CD4-positive, alpha-beta T cell treated with Interleukin-15 for 1 hour (primary cell): ENCODE results near the gene LRRN1.
"Not testable (repeated sequence)": the region's sequence is repeated elsewhere in the genome, so short reads cannot be mapped to it uniquely, and the experiment has no call there.

Experiments
- DNase-seq: peaks from one replicate; pipeline ENCODE4 v3.0.0-alpha.2; 2020

LRRN1 gene

DNA sequence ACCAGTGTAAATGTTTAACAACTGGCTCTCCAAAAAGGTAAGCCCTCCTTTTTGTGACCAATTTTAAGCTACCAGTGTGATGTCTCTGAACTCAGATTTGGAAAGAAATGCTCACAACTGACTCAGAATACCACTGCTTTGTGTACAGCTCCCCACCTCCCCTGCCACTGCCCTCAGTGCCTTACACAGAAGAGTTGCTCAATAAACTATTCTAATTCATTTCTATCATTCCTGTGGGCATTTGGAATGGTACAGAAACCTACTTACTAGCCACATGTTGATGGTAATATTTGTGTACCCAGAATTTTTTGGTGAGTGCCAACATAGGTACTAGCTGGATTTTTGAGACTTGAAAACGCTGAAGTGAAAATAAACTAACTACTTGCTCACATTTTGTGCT, 16.0 kb downstream of the LRRN1 start:
- DNase-seq = no peak

DNA sequence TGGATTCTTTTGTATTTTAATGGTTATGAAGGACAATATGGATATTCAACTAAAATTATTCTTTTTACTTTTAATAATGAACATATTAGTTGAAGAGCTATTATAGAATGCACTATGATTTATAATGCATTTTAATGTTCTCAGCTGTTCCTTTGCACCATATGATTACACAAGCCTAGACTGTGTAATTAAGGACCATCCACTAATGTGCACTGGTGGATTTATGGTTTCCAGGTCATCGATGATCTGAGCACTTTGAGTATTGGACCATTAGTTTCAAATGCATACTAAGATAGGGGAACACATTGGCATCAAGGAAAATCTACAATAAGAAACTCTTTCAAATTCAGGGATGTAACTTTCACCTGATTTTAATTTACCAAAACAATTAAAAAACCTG, 16.8 kb downstream of the LRRN1 start:
- no peak for DNase-seq

DNA sequence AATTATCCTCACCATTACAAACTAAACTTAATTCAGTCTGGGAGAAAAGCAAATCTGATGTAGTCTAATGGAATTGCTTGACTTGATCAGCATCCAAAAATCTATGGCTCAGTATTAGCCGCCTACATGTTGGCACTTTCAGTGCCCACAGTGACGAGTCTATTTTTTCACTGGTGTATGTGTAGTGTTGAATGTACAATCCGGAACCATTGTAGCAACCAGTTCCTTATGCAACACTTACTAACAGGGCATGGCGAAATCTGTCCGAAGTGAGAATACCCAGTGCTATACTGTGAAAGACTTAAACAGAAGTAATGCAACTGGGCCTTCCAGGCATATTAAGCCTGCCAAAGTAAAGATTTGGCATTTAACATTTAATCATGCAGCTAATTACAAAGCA, 18.6 kb downstream of the LRRN1 start:
- DNase-seq = peak; percentile 24

DNA sequence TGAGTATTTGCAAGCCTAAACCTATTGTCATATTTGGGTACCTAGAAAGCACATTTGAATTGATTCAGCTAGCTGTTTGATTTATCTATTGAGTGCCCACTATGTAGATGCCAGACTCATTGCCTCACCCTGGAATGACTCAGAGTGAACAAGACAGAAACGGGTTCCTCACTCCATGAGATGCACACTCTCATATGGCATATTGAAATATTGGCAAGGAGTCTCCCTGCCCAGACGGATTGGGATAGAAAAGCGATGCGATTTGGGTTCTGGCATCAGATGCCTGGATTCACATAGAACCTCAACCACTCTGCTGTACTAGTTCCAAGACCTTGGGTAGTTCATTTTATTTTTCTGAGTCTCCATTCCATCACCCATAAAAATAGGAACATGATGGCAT, 22.5 kb downstream of the LRRN1 start:
- DNase-seq = no peak

DNA sequence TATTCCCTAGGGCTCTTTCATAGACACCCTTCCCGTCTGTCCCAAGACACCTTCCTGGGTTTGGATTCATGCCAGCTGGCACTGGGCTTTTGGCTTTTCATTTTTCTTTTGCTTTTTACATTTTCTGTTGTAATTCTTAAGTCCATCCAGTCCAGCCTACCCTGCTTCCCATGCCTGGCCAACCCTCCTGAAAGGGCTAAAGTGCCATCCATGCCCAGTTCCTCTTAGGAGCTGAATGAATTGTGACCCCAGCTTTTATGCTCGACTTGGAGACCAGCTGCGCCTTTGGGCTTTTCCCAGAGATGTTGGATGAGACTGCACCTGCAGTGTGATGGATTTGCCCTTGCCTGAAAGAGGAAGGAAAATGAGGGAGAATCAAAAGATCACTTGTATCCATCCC, 25.8 kb downstream of the LRRN1 start:
- no peak for DNase-seq

DNA sequence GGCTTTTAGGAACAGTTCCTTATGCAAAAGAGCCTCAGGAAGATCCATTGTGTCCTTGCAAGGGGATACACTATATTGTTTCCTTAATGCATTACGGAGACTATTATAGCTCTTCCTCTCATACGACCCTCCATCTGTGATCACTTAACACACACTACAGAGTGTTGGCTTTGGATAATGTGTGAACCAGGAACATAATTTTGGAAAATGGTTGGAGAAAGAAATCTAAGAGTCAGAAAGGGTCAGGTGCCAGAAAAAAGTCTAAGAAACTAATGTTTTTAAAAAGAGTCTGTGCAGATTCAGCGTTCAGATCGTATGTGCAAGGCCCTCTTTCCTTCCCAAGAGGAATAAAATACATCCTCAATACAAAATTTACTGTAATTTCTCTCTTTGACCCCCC, 27.3 kb downstream of the LRRN1 start:
- no peak for DNase-seq

DNA sequence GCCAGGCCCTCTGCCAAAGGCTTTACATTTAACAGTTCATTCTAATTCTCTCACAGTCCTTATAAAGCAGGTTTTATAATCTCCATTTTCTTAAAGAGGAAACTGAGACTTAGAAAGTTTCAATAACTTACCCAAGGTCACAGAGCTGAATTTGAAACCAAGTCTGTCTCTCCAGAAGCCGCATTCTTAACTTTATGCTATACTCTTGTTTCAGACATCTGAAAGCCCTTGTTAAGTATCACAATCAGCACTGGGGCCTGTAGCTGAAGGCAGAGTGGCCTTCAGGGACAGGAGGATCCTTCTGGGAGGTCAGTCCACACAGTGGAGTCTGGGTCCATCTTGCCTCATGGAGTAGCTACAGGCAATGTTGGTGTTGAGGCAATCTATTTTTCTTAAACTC, 27.9 kb downstream of the LRRN1 start:
- DNase-seq = no peak

DNA sequence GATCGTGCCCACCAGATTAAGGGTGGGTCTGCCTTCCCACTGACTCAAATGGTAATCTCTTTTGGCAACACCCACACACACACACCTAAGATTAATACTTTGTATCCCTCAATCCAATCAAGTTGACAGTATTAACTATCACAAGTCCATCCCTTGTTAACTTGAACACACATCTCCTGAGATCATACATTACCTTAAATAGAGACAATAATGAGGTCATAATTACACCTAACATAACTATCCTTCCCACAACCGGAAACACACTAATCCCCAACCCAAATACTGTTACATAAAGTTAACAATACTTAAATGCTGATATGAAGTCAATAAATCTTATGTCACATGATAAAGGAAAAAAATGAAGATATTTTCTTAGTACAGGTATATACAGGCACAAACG, 29.2 kb downstream of the LRRN1 start:
- not testable (repeated sequence) for DNase-seq

DNA sequence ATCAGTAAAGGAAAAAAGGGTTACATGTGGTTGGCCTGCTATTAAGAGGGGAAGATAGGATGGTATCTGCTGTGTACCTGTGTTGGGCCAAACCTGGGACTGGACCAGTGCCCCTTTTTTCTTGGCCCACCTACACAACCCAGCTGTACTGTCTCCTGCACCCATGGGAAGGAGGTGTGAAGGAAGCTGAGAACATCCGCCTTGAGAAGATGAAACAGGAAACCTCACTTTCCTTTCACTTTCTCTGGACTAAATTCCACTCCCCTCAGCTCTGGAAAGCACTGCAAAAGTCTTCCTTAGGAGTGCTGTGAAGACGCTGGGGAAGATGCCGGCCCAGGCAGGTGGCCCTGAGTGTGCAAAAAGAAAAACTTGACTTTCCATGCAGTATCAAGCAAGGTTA, 37.6 kb downstream of the LRRN1 start:
- DNase-seq = no peak

DNA sequence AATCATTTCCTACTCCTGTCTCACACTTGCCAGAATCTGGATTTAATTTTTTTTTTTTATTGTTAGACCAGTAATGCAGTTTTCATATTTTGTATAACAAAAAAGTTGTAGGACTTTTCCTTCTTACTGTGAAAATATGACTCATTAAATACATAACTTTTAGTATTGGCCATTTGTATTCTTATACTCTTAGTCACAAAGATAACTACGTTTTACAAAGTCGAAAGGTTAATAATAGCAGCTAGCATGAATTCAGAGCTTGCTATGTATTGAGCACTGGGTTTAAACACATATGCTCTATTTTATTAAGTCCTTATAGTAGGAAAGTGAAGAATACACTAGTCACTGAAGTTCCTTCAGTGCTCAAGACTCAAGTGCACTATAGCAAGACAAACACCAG, 43.1 kb downstream of the LRRN1 start:
- no peak for DNase-seq

DNA sequence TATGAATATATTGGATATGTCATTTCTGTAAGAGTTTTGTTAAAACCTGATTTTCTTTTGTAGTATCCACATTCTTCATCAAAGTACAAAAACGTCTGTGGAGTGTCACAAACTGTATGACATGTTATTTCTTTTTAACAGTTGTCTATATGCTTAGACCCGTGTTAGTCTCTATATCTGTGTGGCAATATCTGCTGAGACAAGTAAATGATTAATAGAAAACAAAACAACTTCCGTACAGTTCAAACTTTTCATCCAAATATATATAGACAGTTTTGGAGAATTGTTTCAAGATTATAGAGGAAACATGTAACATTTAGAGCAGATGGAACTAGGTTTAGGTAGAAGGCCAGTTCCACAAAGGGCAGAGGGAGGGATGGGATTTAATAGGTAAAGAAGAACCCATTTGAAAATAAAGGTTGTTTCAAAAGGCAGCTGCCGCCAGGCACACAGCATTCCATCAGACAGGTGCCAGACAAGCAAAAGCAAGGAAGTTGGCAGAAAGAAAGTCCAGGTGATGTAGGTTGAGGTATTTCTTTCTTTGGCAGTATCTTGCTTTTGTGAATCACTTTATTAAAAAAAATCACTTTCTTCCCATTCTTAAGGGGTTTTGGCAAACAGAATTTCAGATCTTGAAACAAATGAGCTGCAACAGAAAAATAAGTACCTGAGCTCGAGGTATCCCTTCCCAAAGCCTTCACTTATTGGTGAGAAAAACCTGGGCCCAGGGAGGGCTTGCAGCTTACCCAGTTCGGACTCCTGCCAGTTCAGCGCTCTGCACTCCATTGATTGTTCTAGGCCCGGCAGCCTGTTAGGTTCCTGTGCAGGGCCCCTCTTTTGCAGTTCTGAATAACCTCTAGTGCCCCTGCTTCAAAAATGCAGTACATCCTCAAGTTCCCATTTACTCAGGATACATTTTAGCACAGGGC, 49.0 kb downstream of the LRRN1 start:
- no peak for DNase-seq

DNA sequence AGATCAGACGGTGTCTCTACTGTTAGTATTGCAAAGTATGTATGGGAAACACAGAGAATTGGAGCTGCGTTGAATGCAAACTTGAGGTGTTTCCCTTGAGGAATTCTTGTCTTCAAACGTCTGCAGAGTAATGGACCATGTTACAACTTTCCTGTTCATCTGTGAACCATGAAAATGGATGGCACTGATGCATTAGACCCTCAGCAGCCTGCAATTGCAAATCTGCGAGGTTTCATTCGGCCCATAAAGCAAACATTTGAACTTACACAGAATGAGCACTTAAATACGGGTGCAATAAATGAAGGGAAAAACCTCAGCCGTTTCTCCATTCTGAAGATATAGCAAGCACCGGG, 49.7 kb downstream of the LRRN1 start:
- no peak for DNase-seq

DNA sequence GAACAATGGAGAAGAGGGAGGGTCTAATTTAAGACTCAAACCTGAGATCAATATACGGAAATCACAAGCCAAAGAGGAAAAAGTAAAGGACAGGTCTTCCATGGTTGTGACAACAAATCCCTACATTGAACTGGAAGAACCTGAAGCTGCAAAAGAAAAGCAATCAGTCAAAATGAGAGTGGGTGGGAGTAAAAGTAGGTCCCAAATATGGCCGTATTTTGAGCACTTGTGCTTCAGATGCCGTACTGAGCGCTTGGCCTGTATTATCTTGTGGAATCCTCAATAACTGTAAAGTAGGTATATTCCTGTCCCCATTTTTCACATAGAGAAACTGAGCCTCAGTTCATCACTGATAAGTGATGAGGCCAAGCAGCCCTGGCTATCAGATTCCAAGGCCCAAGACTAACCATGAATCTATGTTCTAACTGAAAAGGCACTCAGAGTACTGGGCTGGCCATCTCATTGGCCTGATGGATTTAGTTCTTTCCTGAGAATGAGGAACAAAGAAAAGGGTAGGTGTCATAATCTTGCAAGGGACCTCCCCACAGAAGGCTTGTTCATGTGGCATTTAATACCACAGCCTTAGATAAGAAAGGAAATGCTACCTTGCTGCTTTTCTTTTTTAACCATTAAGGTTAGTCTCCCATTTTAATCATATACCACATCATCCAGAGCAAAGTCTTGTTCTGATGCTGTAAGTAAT, 52.5 kb downstream of the LRRN1 start:
- DNase-seq = no peak

DNA sequence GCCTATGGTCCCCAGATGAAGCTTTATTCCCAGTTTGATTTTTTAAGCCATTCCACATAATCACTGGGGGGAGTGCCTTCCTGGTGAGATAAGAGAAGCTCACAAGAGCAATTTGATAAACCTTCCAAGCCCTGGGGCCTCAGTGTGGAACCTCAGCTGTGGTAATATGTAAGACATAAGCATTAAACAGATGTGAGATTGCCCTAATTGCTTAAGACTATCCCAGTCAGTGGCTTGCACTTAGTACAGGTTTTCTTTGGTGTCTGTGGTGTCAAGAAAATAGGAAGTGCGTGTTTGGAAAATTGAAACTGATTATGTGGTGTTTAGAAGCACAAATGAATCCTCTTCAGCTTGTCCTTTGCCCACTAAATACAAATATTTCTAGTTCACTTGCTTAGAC, 54.3 kb downstream of the LRRN1 start:
- no peak for DNase-seq

DNA sequence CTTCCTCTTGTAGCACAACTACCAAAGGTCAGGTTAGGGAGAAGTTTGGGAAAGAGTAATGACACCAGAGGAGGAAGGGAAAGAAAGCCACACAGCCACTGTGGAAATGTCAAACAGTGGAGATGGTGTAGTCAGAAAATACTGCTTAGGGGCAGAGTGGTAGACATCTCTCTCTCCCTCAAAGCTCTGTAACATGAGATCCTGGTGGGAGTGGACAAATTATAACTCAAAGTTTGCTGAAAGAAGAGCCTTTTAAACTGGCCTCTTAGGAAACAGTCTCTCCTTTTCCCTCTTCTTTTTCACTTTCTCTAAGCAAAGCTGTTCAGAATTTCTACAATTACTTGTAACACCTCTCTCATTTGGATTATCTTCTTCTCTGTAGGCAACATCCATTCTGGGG, 55.8 kb downstream of the LRRN1 start:
- DNase-seq = no peak

DNA sequence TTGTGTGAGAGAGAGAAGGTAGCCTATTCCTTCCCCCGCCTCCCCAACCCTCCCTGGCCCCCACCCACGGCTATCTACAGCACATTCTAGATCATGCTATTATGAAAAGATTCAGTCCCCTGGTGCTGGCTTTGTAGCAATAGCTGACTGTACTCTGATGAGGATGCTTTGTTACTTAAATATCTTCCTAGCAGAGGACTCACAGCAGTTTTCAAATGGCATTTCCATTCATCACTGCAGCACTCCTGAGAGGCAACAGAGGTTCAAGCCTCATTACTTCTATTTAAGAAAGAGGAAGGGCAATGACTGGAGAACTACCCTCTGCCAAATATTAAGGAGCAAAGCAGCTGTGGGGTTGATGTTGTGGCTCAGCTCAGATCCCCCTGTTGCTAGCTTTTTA, 61.0 kb downstream of the LRRN1 start:
- no peak for DNase-seq

DNA sequence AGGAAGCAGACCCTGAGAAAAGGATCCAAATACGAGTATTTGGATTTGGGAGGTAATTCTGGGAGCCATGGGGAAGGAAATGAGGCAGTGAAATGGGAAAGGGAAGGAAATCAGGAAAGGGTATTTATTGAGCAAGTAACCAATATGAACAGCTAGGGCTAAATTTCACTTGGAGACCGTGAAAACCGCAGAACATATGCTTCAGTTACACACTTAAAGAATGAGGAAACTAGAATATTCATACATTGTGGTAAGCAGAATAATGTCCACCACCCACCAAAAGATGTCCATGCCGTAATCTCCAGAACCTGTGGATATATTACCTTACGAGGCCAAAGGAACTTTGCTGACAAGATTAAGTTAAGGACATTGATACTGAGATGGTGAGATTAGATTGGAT, 63.3 kb downstream of the LRRN1 start:
- no peak for DNase-seq

DNA sequence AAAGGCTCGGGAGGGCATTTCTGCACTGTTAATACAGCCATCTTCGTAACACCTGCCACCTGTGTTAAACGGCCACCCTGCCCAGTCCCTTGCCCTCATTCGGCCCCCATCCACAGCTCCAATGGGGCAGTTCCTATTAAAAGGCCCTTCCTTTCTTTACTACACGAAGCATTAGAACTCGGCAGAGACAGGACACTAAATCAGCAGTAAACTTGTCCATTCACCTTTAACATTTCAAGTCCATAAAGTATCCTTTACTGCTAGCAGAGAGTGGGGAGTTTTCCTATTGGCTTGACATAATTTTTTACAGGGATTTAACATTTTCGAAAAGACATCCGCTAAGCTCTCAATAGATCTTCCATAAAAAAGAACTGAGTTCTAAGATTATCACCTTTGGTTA, 76.3 kb downstream of the LRRN1 start:
- DNase-seq = no peak

DNA sequence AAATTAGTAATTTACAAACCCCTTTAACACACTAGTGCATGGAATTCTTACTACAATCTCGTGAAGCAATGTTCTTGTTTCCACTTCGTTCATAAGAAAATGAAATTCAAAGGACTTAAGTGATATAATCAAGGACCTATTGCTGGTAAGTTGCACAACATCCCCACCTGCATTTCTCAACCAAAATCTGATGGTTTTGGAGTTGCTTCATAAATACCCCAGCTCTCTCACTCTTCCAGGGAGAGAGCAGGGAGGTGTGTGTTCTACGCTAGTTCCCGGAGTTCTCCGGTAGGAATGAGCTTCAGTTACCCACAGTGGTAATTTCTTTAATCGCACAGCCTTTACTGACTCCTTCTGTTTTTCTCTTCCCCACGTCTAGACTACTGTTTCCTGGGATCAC, 81.8 kb downstream of the LRRN1 start:
- DNase-seq = no peak

DNA sequence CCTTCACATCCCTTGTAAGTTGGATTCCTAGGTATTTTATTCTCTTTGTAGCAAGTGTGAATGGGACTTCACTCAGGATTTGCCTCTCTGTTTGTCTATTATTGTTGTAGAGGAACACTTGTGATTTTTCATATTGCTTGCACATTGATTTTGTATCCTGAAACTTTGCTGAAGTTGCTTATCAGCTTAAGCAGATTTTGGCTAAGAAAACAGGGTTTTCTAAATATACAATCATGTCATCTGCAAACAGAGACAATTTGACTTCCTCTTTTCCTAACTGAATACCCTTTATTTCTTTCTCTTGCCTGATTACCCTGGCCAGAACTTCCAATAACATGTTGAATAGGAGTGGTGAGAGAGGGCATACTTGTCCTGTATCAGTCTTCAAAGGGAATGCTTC, 88.1 kb downstream of the LRRN1 start:
- DNase-seq = not testable (repeated sequence)

DNA sequence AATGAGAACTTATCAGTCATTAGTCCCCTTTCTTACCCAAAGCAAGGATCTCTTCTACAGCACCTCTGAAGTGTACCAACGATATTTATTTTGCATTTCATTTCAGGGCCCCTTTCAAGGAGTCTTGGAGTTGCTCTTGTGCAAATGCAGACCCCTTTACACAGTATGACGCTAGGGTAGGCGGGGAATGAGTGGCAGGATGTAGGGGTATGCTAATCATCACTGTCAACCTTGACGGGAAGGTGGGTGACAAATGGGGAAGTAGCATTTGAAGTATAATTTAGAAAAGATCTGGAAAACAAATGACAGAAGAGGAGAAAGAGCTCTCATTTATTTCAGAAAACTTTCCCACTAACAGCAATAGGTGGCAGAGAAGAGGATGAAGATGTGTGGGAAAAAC, 94.4 kb downstream of the LRRN1 start:
- no peak for DNase-seq
